ENCODE results near the gene TTLL5.

GRCh38 chr14:75863221-75863620, 202.2 kb downstream of the TTLL5 start:
- no peak for TF ChIP-seq POLR2A (IDR thresholded peaks at IDR 0.05; ENCODE audit: low read length)
- no peak for TF ChIP-seq CTCF (IDR thresholded peaks at IDR 0.05)
- TF ChIP-seq CBX2 (IDR thresholded peaks at IDR 0.05; ENCODE audit: borderline replicate concordance, low read depth) = no peak
- TF ChIP-seq RAD21 (conservative IDR thresholded peaks at IDR 0.05 in 1 of 2, IDR thresholded peaks at IDR 0.05 in 1 of 2) = no peak
- TF ChIP-seq HOXB13 (CRISPR knock-in tag; IDR thresholded peaks at IDR 0.05; ENCODE audit: low read depth) = no peak
- TF ChIP-seq CBX8 (IDR thresholded peaks at IDR 0.05) = no peak

Measured in A549 (cell line).